ENCODE results near the gene ALS2CL. TPM values are rescaled to one million over a fixed set of nuclear protein-coding genes. Genes with fewer than 3 reads are reported as not detected.

The ALS2CL gene
- total and polyA plus RNA-seq, 2 experiments from 2014 or later = 2.0 to 3.1 TPM

DNA sequence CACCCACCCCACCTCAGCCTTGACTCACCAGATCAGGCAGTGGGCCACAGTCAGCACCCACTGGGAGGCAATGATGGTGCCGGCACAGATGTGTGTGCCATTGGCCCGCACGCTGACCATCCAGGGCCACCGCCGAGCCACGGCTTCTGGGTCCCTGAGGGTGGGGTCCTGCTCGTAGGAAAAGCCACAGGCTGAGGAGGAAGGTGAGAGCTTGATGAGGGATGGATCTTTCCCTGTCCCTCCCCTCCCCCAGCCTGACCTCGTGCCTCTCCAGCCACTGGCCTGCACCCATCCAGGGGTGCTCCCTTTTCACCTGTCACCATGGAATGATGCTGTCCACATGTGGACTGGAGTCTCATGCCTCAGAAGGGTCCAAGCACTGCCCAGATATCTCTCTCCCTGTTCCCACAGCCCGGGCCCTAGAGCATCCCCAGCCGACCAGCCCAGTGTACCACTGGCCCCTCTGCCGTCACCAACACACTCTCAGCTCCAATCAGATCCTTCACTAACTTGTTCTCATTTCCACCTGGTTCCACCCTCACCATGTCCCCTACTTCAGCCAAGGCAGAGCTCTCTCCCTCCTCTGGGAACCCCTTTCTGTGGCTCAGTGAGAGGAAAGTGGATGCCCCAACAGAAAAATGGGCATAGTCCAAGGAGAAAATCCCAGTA, 22.2 kb upstream of the ALS2CL start:
- in situ Hi-C loops (cut with MboI) = loop anchor here (10.0 to 25.0 kb wide), 2 partner anchors 179 to 647 kb away; no protein-coding TSS in a partner anchor
- H3K27ac ChIP-seq = no peak overlapping the region
- no peak overlapping the region for H3K4me3 ChIP-seq
- H3K9me3 ChIP-seq (ENCODE audit: low read depth) = no peaks in the 10 kb centered on the region
- no peak overlapping the region for H3K9ac ChIP-seq
- no peaks in the 10 kb centered on the region for H3F3A ChIP-seq (ENCODE audit: insufficient read depth)
- 75 to 81% methylated on average over 11 of the region's 11 CpGs for WGBS, 2 experiments (ENCODE audit: low coverage in 1 of 2, low lambda C conversion rate in 2 of 2, missing lambda C conversion rate in 2 of 2)
- H2AFZ ChIP-seq = no peak overlapping the region
- H3K4me2 ChIP-seq (ENCODE audit: unreplicated experiment) = no peak overlapping the region
- H3K4me1 ChIP-seq (ENCODE audit: insufficient read depth) = no peaks in the 10 kb centered on the region
- no peaks in the 10 kb centered on the region for H3K9me2 ChIP-seq (ENCODE audit: insufficient read depth)
- H3K36me3 ChIP-seq (ENCODE audit: low read depth) = no peaks in the 10 kb centered on the region
- no peak for TF ChIP-seq EZH2phosphoT487 (IDR thresholded peaks at IDR 0.05; ENCODE audit: insufficient read depth, low read depth)
- TF ChIP-seq EZH2 (IDR thresholded peaks at IDR 0.05; ENCODE audit: insufficient read depth, poor library complexity, severe bottlenecking) = no peak
- DNase-seq = no peak
- no peaks in the 10 kb centered on the region for H4K20me1 ChIP-seq (ENCODE audit: insufficient read depth)
- 0 out of 2 replicates have a peak, but pooled peaks cover 7% of the 10 kb centered on the region for H3K27me3 ChIP-seq (replicated peaks; ENCODE audit: insufficient read depth)
- H3K79me2 ChIP-seq (ENCODE audit: insufficient read depth) = no peaks in the 10 kb centered on the region

DNA sequence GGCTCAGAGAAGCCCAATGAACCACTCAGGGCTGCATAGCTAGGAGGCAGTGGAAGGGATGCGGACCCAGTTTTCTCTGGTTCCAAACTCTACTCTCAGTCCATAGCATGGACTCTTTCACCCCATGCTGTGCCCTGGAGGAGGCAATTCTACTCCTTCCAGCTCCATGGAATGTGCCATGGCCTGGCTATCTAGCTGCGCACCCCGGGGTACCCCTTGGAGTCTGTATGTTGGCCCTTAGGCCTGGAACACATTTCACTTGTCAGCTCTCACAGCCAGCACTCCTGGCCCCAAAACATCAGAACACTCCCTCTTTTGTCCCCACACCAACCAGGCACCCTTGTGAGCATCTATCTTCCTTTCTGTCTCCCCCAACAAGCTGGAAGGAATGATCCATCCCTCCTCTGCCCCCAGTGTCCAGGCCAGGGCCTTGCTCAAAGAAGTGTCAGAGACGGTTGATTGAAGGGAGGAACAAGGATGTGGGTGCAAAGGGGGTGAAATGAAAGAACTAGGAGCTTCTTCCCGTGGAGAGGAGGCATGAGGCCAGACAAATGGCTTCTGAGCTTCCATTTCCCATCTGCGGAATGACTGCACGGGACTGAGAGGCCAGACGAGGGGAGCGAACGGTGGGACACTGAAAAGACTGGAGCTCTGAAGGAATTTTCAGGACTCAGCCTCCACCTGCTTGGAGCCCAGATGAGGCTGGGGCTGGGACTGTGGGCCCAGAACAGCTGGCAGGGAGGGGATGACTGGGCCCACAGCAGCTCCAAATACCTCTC, 21.4 kb upstream of the ALS2CL start:
- Histone ChIP-seq H3K9ac (no peak overlapping the region), H3K36me3 (ENCODE audit: low read depth) (no peaks in the 10 kb centered on the region), H3K27me3 (replicated peaks; ENCODE audit: insufficient read depth) (0 out of 2 replicates have a peak, but pooled peaks cover 2% of the 10 kb centered on the region), H3K4me3 (no peak overlapping the region), H3K4me2 (ENCODE audit: unreplicated experiment) (no peak overlapping the region), H4K20me1 (ENCODE audit: insufficient read depth) (no peaks in the 10 kb centered on the region), H3K9me3 (ENCODE audit: low read depth) (no peaks in the 10 kb centered on the region), H3K4me1 (ENCODE audit: insufficient read depth) (no peaks in the 10 kb centered on the region), H2AFZ (no peak overlapping the region), H3K27ac (no peak overlapping the region), H3F3A (ENCODE audit: insufficient read depth) (no peaks in the 10 kb centered on the region), H3K9me2 (ENCODE audit: insufficient read depth) (no peaks in the 10 kb centered on the region), H3K79me2 (ENCODE audit: insufficient read depth) (no peaks in the 10 kb centered on the region)
- 63 to 66% methylated on average over 10 of the region's 10 CpGs for WGBS, 2 experiments (ENCODE audit: low coverage in 1 of 2, low lambda C conversion rate in 2 of 2, missing lambda C conversion rate in 2 of 2)
- in situ Hi-C loops (cut with MboI) = loop anchor here (10.0 to 25.0 kb wide), 2 partner anchors 180 to 647 kb away; no protein-coding TSS in a partner anchor
- no peak for DNase-seq
- no peak for TF ChIP-seq EZH2phosphoT487 (IDR thresholded peaks at IDR 0.05; ENCODE audit: insufficient read depth, low read depth)
- TF ChIP-seq EZH2 (IDR thresholded peaks at IDR 0.05; ENCODE audit: insufficient read depth, poor library complexity, severe bottlenecking) = no peak

DNA sequence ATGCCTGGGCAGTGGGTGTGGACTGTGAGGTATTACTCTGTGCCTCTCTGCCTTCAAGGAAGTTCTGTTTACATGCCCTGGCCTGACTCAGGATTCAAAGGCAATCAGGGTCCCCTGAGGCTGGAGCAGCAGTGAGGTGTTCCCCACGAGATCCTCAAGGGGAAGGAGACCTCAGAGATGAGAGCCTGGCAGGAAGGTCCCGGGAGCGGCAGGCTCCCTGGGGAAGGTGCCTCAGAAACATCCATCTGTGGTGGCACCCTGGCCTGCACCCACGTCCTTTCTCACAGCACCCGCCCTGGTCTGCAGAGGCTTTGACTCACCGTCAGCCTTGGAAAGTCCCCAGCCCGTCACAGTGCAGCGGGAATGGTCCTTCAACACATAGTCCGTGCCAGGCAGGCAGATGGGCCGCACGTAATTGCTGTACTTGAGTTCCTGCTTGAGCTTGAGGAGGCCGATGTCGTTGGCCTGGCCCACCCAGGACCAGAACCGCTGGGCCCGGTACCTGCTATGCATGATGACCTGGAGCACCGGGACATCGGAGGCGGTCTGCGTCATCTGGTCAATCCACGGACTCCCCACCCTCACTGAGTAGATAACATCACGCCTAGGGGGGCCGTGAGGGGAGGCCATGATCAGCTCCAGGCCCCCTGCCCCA, 20.5 kb upstream of the ALS2CL start:
- no peak overlapping the region for H2AFZ ChIP-seq
- H3K9me2 ChIP-seq (ENCODE audit: insufficient read depth) = no peaks in the 10 kb centered on the region
- H3K4me3 ChIP-seq = no peak overlapping the region
- no peaks in the 10 kb centered on the region for H4K20me1 ChIP-seq (ENCODE audit: insufficient read depth)
- no peak overlapping the region for H3K9ac ChIP-seq
- no peaks in the 10 kb centered on the region for H3K79me2 ChIP-seq (ENCODE audit: insufficient read depth)
- no peaks in the 10 kb centered on the region for H3K36me3 ChIP-seq (ENCODE audit: low read depth)
- H3K27me3 ChIP-seq (replicated peaks; ENCODE audit: insufficient read depth) = no peaks in the 10 kb centered on the region
- no peaks in the 10 kb centered on the region for H3K4me1 ChIP-seq (ENCODE audit: insufficient read depth)
- no peak overlapping the region for H3K27ac ChIP-seq
- TF ChIP-seq EZH2 (IDR thresholded peaks at IDR 0.05; ENCODE audit: insufficient read depth, poor library complexity, severe bottlenecking) = no peak
- TF ChIP-seq EZH2phosphoT487 (IDR thresholded peaks at IDR 0.05; ENCODE audit: insufficient read depth, low read depth) = no peak
- no peak for DNase-seq
- in situ Hi-C loops (cut with MboI) = loop anchor here (10.0 to 25.0 kb wide), 2 partner anchors 181 to 648 kb away; no protein-coding TSS in a partner anchor
- H3K9me3 ChIP-seq (ENCODE audit: low read depth) = no peaks in the 10 kb centered on the region
- WGBS, 2 experiments (ENCODE audit: low coverage in 1 of 2, low lambda C conversion rate in 2 of 2, missing lambda C conversion rate in 2 of 2) = 83 to 87% methylated on average over 21 to 22 of the region's 22 CpGs
- no peak overlapping the region for H3K4me2 ChIP-seq (ENCODE audit: unreplicated experiment)
- no peaks in the 10 kb centered on the region for H3F3A ChIP-seq (ENCODE audit: insufficient read depth)

Measured in GM23248 (cell line).